Measurements from ENCODE around the gene CNTN5. TPM values are rescaled to one million over a fixed set of nuclear protein-coding genes. Genes with fewer than 3 reads are reported as not detected.

The CNTN5 gene
- polyA plus RNA-seq, 1 of the 3 experiments (the other 2 are of a cell fraction), result not detected

DNA sequence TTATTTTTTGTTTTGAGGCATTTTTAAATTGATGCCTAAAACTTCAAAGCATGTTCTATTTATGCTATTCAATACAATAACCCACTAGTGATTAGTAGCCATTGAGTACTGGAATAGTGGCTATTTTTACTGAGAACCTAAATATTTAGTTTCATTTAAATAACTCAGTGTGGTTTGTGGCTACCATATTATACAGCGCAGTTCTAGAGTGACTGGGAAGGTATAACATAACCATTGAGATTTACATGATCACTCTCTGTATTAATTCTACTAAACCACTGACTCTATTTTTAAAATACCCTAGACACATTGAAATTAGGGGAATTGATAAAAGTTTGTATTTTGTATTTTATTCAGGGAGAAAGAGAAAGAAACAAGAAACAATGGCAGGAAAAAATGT is 441.2 kb downstream of the CNTN5 start:
- DNase-seq, result no peak
- Histone ChIP-seq H3K27me3 (ENCODE audit: insufficient read depth) (no peaks in the 10 kb centered on the region), H3K9me2 (no peaks in the 10 kb centered on the region), H3K4me3 (ENCODE audit: low read depth in 2 of 2, low read length in 1 of 2) (no peak overlapping the region), H3K9me3 (no peaks in the 10 kb centered on the region), H3K4me1 (ENCODE audit: control insufficient read depth in 1 of 2, insufficient read depth in 2 of 2, low read depth in 1 of 2, low read length in 1 of 2) (no peaks in the 10 kb centered on the region), H3K4me2 (no peak overlapping the region), H2AFZ (ENCODE audit: low read depth) (no peak overlapping the region), H3K27ac (ENCODE audit: low read depth in 2 of 2, low read length in 1 of 2) (no peak overlapping the region), H3F3A (replicated peaks; ENCODE audit: insufficient read depth) (no peaks in the 10 kb centered on the region), H3K79me2 (ENCODE audit: insufficient read depth) (no peaks in the 10 kb centered on the region), H3K9ac (no peak overlapping the region), H4K20me1 (ENCODE audit: insufficient read depth) (no peaks in the 10 kb centered on the region), H3K36me3 (replicated peaks in 1 of 2; ENCODE audit: control insufficient read depth in 1 of 2, insufficient read depth in 2 of 2, low read length in 1 of 2) (no peaks in the 10 kb centered on the region)
- POLR2A ChIA-PET, result no interaction called here
- 33% methylated on average over 1 of the region's 1 CpG for WGBS (ENCODE audit: low lambda C conversion rate)
- CTCF ChIA-PET, result no interaction called here
- TF ChIP-seq, protein P1, sequence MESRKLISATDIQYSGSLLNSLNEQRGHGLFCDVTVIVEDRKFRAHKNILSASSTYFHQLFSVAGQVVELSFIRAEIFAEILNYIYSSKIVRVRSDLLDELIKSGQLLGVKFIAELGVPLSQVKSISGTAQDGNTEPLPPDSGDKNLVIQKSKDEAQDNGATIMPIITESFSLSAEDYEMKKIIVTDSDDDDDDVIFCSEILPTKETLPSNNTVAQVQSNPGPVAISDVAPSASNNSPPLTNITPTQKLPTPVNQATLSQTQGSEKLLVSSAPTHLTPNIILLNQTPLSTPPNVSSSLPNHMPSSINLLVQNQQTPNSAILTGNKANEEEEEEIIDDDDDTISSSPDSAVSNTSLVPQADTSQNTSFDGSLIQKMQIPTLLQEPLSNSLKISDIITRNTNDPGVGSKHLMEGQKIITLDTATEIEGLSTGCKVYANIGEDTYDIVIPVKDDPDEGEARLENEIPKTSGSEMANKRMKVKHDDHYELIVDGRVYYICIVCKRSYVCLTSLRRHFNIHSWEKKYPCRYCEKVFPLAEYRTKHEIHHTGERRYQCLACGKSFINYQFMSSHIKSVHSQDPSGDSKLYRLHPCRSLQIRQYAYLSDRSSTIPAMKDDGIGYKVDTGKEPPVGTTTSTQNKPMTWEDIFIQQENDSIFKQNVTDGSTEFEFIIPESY (IDR thresholded peaks at IDR 0.05; ENCODE audit: borderline replicate concordance, low read depth), result no peak
- TF ChIP-seq GABPA (IDR thresholded peaks at IDR 0.05; ENCODE audit: low read depth) (no peak), EZH2phosphoT487 (IDR thresholded peaks at IDR 0.05; ENCODE audit: borderline replicate concordance, low read depth) (no peak), RFX5 (IDR thresholded peaks at IDR 0.05; ENCODE audit: low read length) (no peak), RAD21 (IDR thresholded peaks at IDR 0.05; ENCODE audit: low read length) (no peak), FOXM1 (IDR thresholded peaks at IDR 0.05; ENCODE audit: low read depth) (no peak)
- TF ChIP-seq, protein P2, sequence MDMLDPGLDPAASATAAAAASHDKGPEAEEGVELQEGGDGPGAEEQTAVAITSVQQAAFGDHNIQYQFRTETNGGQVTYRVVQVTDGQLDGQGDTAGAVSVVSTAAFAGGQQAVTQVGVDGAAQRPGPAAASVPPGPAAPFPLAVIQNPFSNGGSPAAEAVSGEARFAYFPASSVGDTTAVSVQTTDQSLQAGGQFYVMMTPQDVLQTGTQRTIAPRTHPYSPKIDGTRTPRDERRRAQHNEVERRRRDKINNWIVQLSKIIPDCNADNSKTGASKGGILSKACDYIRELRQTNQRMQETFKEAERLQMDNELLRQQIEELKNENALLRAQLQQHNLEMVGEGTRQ (IDR thresholded peaks at IDR 0.05; ENCODE audit: borderline replicate concordance, low read depth, low read length), result no peak
- TF ChIP-seq, protein P3, sequence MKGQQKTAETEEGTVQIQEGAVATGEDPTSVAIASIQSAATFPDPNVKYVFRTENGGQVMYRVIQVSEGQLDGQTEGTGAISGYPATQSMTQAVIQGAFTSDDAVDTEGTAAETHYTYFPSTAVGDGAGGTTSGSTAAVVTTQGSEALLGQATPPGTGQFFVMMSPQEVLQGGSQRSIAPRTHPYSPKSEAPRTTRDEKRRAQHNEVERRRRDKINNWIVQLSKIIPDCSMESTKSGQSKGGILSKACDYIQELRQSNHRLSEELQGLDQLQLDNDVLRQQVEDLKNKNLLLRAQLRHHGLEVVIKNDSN (IDR thresholded peaks at IDR 0.05; ENCODE audit: borderline replicate concordance, low read depth), result no peak

DNA sequence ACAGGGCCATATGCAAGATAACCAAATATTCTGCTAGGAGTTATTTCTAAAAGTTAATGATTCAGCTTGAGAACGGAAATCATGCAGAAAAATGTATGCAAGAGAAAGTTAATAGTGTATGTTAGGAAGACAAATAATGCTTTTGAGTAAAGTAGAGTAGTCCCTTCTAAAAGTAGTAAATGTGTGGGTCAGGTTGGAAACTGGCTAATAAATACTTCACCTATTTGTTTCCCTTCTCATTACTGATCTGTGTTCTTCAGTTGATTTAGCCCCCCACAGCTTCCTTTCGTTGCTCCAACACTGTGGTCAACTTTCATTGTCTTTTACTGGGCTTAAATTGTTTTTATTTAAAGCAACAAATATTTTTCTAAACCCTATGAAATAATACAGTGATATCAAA is 444.2 kb downstream of the CNTN5 start:
- no peaks in the 10 kb centered on the region for H3K27me3 ChIP-seq (ENCODE audit: insufficient read depth)
- H3K4me1 ChIP-seq (ENCODE audit: control insufficient read depth in 1 of 2, insufficient read depth in 2 of 2, low read depth in 1 of 2, low read length in 1 of 2), result no peaks in the 10 kb centered on the region
- no peak for TF ChIP-seq FOXJ3 (CRISPR knock-in tag; IDR thresholded peaks at IDR 0.05)
- no peaks in the 10 kb centered on the region for H3K36me3 ChIP-seq (replicated peaks in 1 of 2; ENCODE audit: control insufficient read depth in 1 of 2, insufficient read depth in 2 of 2, low read length in 1 of 2)
- ChIA-PET CTCF (no interaction called here), POLR2A (no interaction called here)
- no peaks in the 10 kb centered on the region for H3K9me2 ChIP-seq
- no peak overlapping the region for H2AFZ ChIP-seq (ENCODE audit: low read depth)
- no peak overlapping the region for H3K4me3 ChIP-seq (ENCODE audit: low read depth in 2 of 2, low read length in 1 of 2)
- no peak overlapping the region for H3K9ac ChIP-seq
- H3K9me3 ChIP-seq, result no peaks in the 10 kb centered on the region
- no peaks in the 10 kb centered on the region for H3F3A ChIP-seq (replicated peaks; ENCODE audit: insufficient read depth)
- no peaks in the 10 kb centered on the region for H3K79me2 ChIP-seq (ENCODE audit: insufficient read depth)
- no peak for DNase-seq
- no peak overlapping the region for H3K4me2 ChIP-seq
- 5% methylated on average over 2 of the region's 2 CpGs for WGBS (ENCODE audit: low lambda C conversion rate)
- no peaks in the 10 kb centered on the region for H4K20me1 ChIP-seq (ENCODE audit: insufficient read depth)
- no peak overlapping the region for H3K27ac ChIP-seq (ENCODE audit: low read depth in 2 of 2, low read length in 1 of 2)

Measured in SK-N-SH (cell line).